Epidermal melanocyte (primary cell): ENCODE results near the gene RNF123.
"Not testable (repeated sequence)": the region's sequence is repeated elsewhere in the genome, so short reads cannot be mapped to it uniquely, and the experiment has no call there.

Experiments used
- DNase-seq: peaks from one replicate; pipeline ENCODE4 v3.0.0; 2011; ENCODE audit warnings: low spot score; ENCODE audit not compliant: insufficient read length

Gene RNF123

GRCh38 chr3:49738067-49738713 is 48.8 kb downstream of the RNF123 start:
- DNase-seq = no peak

GRCh38 chr3:49740427-49740826 is 51.1 kb downstream of the RNF123 start:
- DNase-seq = no peak

GRCh38 chr3:49745986-49746385 is 56.6 kb downstream of the RNF123 start:
- DNase-seq = no peak

- no peak for DNase-seq
These were observed 58.6 kb downstream of the RNF123 start for GRCh38 chr3:49747792-49748480.

GRCh38 chr3:49748874-49749273 is 59.5 kb downstream of the RNF123 start:
- not testable (repeated sequence) for DNase-seq

GRCh38 chr3:49750056-49750455 is 60.7 kb downstream of the RNF123 start:
- DNase-seq = no peak

- DNase-seq = no peak
These were observed 62.1 kb downstream of the RNF123 start for GRCh38 chr3:49751501-49751900.

- DNase-seq = no peak
These were observed 65.2 kb downstream of the RNF123 start for GRCh38 chr3:49754536-49754935.

- no peak for DNase-seq
These were observed 66.7 kb downstream of the RNF123 start for GRCh38 chr3:49756036-49756435.

- no peak for DNase-seq
These were observed 67.8 kb downstream of the RNF123 start for GRCh38 chr3:49757197-49757596.

GRCh38 chr3:49759226-49759625 is 69.9 kb downstream of the RNF123 start:
- no peak for DNase-seq

GRCh38 chr3:49761661-49762060 is 72.3 kb downstream of the RNF123 start:
- no peak for DNase-seq

GRCh38 chr3:49763981-49764380 is 74.6 kb downstream of the RNF123 start:
- no peak for DNase-seq

- DNase-seq = no peak
These were observed 80.0 kb downstream of the RNF123 start for GRCh38 chr3:49769286-49769915.

- no peak for DNase-seq
These were observed 80.6 kb downstream of the RNF123 start for GRCh38 chr3:49769926-49770325.
